HL-60/S4 (cell line): ENCODE results near the gene TNIP2.
"Not testable (repeated sequence)": the region's sequence is repeated elsewhere in the genome, so short reads cannot be mapped to it uniquely, and the experiment has no call there.

ENCODE experiments used
- in situ Hi-C: fragments of 300-500 bp; cut with MboI; formaldehyde crosslinking; loops from 2 replicates; pipeline ENCODE4 v1.14.3; 2022; ENCODE audit warnings: low sequenced_read_pairs

TNIP2 gene

DNA sequence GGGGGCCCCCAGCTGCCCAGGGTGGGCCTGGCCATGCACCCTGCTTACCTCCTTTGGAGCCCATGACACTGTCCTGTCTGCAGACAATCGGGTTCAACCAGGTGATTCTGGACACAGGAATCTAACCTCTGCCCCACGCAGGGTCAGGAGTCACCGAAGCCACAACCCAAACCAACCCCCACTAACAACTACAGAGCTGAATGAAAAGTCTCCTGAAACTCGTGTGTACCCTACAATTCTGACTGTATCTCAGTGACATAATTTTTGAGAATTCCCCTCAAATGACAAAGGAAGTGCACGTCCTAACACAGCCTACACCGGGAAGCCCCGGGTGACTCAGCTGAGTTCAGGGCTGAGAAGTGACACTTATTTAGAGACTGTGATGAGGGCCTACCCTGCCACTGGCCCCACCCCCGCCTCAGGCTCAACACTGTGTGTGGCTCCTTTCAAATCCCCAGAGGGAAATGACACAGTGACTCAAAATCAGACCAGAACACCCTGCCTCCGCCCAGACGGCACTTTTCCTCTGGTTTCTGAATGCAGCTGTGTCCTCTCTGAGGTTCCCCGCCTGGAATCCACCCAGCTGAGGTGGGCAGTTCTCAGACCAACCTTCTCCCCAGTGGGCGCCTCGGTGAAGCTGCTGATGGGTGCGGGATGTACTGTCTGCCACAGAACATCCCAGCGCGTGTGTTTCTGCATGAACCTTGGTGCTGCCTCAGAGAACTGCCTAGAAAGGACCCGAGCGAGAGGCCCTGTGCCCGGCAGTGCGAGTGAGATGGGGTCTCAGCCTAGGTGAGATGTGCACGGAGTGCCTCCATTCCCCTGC, 9.9 kb downstream of the TNIP2 start:
- in situ Hi-C loops = no loop called here

DNA sequence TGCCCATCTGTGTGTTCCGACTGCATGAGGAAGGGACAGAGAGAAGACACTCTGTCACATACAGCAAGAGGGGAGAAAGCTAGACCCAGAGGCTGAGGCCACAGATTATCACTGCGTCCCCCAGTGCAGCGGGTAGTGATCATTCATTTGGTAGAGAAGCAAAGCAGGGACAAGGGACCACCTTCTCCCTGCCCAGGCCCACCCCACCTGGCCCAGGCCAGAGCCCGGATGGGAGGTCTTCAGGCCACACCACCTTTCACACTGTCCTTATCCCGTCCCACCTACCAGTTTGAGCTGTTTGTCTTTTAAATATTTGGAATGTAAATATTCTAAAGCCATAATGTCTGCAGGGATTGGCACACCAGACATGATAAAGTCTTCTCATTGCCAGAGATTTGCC, 10.6 kb downstream of the TNIP2 start:
- in situ Hi-C loops = no loop called here

DNA sequence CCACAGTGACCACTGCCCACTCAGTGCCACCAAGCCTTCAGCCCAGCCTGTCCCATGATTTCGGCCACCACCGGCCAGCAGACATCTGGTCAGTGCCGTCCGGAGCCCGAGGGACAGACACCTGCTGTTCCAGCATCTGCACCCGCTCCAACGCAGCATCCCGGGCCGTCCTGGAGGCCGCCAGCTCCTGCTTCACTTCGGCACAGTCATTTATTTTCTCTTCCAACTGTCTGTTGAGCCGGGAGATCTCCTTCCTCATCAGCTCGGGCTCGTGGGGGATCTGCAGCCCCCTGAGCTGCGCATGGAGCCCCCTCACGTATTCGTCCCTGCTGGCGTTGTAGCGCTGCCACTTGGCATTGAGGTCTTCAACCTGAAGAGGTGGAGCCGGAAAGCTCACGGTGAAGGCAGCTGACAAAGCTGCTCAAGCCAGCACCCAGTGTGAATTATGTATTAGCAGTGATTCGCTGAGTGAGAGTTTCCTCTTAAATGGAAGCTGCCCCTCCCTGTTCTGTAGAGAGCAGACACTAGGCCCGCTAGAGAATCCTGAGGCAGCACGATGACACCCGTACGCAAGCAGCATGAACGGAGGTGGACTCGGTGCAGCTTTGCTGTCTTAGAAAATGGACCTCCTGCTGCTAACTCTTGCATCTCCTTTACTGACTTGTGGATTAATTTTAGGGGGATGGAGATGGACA, 11.4 kb downstream of the TNIP2 start:
- in situ Hi-C loops = no loop called here

DNA sequence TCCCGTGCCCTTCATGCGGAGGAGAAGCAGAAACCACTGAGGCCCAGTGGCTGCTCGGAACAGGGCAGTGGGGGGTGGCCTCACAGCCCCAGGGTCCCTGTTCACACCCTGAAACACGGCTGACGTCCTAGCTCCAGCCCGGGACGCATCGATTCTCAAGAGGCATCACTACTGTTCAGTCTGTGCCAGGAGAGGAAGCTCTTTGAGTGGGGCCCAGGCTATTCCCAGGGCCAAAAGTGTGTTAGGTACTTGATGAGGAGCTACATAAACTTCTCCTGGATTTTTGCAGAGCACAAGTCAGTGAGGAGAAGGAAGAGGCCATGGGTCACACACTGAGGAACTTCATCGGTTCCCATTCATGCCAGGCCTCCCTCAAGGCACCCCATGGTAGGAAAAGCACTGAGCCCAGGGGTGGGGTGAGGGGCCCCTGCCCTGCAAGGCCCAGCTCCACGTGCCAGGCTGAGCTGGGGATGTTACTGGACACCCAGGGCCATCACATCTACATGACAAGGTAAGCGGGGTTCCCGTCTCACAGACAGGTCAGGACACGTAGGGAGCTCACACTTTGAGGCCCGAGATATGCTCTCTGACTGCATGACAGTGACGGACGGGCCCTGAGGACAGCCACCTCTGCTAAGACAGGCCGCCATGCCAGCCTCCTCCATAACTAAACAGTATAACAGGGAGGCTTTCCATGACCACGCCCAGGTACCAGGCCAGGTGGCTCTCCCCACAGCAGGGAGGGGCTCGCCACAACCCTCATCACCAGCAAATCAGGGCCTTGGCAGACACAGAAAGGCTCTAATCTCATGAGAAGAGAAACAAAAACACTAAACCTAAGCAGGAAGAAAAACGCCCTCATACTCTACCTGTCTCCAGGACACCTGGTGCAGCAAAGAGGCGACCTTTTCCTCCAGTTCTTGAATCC, 12.4 kb downstream of the TNIP2 start:
- in situ Hi-C loops = no loop called here

DNA sequence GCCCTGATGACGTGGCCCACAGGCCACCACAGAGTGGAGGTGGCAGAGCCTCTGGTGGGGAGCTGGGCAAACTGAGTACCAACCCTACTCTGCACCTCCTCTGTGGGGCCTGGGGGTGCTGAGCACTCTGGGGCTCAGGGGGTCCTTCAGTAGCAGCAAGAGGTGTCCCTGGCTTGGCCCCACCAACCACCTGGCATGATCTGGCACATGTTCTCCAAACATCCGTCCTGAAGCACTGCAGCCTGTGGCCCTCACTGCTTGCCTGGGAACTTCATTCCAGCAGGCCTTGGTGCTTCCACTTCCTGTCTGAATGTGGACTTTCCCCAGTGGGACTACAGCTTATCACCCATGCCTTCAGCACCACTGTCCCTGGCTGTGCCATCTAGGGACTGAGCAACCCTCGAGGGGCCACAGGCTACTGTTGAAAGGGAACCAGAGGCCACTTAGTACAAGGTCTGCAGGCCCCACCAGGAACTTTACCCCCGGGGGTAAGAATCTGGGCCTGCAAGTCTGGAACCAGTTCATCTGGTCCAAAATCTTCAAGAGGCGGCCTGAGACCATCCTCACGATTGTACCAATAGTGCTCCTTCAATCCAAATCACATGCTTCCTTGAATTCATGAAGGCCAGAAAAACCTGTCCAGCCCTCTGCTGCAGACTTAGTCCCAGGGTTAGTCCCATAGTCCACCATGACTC, 13.2 kb downstream of the TNIP2 start:
- in situ Hi-C loops = no loop called here

DNA sequence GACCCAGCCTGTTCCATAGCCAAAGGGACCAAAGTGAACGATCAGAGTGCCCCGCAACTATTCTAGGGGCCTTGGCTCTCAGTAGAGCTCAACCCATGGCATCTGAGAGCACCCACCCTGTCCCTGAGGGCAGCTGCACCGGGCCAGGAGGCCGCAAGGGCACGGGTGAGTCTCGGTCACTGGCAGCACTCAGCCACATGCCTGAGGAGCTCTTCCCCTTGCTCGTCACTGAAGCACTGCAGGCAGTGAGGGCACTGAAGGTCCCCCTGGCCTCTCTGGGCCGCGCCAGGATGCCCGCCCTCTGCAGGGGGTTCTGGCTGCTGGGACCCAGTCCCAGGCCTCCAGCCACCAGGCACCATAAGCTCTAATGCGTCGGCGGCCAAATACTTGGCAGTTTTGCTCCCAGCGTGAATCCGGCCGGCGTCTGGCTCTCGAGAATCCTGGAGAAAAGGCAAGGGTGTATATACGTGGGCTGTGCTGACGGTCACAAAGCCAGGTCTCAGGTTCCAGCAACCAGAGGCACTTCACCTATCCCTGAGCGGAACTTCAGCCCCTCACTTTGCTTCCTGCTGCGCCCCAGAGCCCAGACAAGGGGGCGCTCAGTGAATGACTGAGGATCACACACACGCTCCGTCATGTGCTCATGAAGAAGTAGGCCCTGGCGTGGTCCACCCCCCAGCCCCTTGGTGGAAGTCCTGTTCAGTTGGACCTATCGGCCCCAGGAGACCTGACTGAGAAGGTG, 13.9 kb downstream of the TNIP2 start:
- in situ Hi-C loops = no loop called here

DNA sequence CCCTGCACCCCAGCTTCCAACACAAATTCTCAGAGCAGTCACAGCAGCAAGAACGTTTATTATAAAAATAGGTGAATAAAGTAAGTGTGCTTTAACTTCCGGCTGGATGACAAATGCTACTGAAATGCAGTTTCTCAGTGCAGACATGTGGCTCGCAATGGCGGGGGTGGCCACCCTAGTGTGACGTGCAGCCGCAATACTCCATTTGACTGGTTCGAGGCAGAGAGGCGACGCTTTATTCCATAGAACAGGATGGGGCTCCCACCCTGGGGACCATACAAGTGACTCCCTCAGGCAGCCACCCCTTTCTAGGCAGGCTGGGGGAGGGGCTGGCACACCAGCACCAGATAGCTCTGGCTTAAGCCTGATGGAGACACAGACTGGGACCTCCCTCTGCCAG, 14.5 kb downstream of the TNIP2 start:
- in situ Hi-C loops = no loop called here

DNA sequence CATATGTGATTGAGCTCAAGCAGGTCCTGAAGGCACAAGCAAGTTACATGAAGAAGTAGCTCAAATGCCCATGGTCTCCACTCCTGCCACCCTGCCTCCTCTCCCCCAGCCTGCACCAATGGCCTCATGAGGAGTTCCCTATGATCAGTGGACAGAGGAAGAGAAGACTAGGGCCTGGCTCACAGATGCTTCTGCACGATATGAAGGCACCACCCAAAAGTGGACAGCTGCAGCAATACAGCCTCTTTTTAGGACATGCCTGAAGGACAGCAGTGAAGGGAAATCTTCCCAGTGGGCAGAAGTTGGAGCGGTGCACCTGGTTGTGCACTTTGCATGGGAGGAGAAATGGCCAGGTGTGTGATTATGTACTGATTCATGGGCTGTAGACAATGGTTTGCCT, 17.8 kb downstream of the TNIP2 start:
- in situ Hi-C loops = not testable (repeated sequence)

DNA sequence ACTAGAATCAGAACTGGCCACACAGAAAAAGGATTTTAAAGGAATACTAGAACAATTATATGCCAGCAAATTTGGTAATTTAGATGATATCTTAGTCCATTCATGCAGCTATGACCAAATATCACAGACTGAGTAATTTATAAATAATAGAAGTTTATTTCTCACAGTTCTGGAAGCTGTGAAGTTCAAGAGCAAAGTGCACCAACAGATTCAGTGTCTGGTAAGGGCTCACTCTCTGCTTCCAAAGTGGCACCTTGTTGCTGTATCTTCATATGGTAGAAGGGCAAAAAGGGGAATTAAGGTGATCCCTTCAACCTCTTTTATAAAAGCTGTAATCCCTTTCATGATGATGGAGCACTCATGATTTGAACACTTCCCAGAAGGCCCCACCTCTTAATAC, 20.3 kb downstream of the TNIP2 start:
- in situ Hi-C loops = no loop called here

DNA sequence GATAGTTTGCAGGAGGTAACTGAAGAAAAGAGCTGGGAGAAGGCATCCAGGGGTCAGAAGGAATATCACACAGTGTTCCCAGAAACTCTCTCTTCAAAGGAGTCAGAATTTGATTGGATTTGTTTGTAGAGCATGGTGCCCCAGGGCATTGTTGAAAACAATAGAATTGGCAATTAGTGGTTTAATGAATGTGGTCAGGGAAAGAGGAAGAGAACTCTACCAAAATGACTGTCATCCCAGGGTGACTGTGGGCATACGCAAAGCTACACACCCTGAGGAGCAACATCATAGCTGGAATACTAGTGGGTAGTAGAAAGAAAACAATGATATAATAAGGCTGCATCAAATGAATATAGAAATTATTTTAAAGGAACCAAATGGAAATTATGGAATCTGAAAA, 21.5 kb downstream of the TNIP2 start:
- in situ Hi-C loops = no loop called here

DNA sequence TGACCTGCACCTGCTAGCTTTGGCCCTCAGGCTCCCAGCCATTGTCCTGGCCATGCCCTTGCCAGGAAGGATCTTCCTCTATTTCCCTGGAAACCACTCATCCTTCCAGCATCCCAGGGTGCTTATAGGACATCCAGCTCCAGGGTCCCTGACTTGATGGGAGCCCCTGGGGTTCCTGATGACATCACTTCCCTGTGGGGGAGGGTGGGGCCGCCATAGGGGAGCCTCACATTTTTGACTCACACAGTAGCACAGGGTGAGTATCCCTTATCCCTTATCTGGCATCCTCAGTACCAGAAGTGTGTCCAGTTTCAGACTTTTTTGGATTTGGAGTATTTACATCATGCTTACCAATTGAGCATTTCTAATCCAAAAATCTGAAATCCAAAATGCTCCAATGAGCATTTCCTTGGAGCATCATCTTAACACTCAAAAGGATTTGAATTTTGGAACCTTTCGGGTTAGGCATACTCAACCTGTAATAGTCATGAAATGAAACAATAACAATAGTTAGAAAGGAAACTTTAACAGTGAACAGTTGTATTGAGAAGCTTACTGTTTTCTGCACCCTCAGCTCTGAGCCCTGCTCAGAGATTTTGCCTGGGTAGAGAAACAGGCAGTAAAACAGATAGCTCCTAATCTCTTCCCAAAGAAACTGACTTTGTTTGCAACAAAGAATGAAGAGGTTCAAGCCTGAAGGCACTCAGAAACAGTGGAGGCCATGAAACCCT, 22.1 kb downstream of the TNIP2 start:
- in situ Hi-C loops = no loop called here

DNA sequence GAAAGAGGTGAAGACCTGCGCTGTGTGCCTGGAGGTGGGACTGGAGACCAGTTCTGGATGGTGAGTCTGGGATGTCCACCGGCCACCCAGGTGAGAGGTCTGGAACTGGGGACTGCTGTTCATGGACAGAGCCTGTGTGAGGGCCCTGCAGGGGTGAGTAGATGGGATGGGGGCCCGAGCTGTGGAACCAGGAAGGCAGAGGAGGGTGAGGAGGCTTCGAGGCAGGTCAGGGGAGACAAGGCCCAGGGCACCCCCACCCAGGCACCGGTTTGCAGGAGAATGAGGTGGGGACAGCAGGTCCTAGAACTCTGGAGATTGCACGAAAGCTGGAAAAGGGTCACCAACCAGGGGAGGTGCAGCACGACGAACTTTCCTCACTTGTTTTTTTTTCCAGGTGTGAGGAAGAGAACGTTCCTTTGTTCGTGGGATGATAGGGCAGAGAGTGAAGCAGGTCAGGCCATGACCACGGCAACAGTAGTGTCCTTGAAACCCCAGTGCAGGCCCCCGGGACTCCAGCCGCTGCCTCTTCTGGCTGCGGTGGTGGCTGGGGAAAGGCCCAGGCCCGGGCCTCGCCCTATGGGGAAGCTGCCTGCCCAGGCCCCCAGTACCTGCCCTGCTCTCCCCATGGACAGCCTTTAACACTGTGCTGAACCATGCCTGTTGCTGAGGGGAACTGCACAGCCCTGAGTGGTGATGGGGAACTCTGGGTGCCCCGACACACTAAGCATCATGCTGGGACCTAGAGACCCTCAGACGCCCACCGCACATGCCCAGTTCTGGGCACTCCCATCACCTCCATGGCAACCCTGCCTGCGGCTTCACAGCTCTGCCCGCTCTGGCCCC, 22.9 kb downstream of the TNIP2 start:
- in situ Hi-C loops = no loop called here

DNA sequence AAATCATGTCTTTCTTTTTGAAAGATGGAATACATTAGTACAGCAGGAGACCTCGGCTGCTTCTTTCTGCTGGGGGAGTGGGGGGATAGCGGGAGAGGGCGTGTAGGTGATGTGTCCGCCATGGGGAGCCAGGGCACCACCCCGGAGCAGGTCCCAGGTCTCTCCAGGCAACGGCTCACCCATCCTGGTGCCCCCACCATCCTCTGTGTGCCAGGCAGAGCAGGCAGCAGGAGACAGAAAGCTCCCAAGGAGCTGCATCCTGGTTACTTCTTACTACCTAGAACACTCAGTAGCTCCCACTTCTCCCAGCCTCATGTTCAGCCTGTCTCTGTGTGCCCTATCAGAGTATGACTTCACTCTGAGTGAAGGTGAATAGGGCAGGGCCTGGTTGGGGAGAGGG, 23.6 kb downstream of the TNIP2 start:
- in situ Hi-C loops = no loop called here

DNA sequence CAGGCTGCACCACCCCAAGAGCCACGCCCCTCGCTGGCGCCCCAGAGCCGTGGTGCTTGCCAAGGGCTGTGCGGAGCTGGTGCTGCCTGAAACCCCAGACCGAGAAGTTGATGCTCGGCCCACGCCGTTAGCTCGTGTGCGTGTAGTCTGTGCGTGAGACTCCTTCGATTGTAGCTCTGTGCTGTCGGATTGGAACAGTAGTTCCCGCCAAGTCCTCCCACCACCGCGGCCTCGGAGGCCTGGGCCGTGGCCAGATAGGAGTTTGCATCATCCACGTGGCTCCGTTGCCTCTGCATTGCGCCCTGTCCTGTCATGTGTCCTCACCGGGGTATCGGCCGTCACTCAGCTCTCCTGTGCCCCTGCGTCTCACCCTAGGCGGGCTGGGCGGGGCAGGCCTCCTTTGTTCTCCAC, 24.2 kb downstream of the TNIP2 start:
- in situ Hi-C loops = no loop called here

DNA sequence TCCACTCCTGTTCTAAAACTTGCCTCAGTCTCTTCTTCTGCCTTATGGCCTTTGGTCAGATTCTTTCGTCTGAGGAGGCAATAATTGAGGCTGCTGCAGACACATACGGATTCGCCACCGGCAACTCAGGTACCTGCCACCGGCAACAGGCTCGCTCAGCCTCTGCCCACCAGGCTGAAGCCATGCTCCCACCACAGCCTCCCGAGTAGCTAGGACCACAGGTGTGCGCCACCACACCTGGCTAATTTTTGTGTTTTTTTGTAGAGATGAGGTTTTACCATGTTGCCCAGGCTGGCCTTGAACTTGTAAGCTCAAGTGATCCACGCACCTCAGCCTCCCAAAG, 26.6 kb downstream of the TNIP2 start:
- in situ Hi-C loops = no loop called here

DNA sequence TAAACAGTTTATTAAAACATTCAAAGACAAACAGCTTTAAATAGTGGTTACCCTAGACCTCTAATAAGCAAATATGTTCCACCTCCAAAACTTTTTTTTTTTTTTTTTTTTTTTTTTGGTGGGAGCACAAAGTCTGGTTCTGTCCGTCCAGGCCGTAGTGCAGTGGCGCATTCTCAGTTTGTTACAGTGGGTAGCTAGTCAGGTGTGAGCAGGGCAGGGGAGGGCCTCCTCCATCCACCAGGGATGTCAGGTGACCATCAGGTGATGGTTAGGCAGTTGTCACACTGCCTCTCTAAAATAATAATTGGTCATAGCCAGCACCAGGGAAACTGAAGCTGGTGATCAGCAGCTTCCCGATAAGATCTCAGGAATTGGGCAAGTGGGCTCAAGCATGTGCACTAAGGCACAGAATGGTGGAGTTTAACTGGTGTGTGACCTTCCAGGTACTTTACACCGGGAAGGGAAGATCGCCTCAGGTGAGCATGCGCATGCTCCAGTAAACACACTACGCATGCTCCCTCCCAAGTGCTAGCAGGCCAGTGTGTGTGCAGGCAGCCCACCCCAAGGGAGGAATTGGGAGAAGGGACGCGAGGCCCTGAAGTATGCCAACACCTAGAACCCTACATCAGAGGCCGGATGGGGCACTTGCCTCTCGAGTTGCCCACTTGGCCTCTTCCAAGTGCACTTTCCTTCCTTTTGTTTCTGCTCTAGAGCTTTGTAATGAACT, 27.2 kb downstream of the TNIP2 start:
- in situ Hi-C loops = no loop called here

DNA sequence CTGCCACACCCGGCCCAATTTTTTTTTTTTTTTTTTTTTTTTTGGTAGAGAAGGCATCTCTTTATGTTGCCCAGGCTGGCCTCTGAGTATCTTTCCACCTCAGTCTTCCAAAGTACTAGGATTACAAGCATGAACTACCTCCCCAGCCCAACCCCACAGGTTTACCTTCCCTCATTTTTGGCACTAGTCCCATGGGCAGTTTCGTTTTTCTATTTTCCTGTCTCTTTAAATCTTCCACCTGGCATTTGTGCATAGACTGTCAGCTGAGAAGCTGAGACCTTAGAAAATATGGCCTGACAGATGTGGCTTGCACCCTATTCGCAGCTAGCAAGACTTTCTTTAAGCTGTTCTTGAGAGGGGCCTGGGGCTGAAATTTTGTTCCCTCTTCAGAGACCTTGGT, 27.9 kb downstream of the TNIP2 start:
- in situ Hi-C loops = no loop called here

DNA sequence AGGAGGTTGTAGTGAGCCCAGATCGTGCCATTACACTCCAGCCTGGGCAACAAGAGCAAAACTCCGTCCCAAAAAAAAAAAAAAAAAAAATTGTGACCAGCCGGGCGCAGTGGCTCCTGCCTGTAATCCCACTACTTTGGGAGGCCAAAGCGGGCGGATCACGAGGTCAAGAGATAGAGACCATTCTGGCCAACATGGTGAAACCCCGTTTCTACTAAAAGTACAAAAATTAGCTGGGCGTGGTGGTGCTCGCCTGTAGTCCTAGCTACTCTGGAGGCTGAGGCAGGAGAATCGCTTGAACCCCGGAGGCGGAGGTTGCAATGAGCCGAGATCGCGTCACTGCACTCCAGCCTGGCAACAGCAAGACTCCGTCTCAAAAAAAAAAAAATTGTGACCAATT, 29.3 kb downstream of the TNIP2 start:
- in situ Hi-C loops = not testable (repeated sequence)
